HG02870 (cell line): ENCODE measurements around the gene SACS.

Experiments used
- ATAC-seq: cut with Tn5 transposase; IDR thresholded peaks from one replicate; pipeline ENCODE4 v1.9.1; 2021; ENCODE audit warnings: mild to moderate bottlenecking, moderate library complexity; ENCODE audit not compliant: unreplicated experiment

SACS gene

GRCh38 chr13:23433171-23434153 lies at the start of gene SACS:
Gene SACS (minus strand): TSS chr13:23433702. CDS start chr13:23411239, 22,463 bp downstream.
- ATAC-seq: no peak

- no peak for ATAC-seq
These were observed 46.8 kb upstream of the SACS start for GRCh38 chr13:23480324-23480723.

- ATAC-seq: no peak
These were observed 43.6 kb upstream of the SACS start for GRCh38 chr13:23477101-23477500.

GRCh38 chr13:23473221-23473620 lies 39.7 kb upstream of the SACS start:
- ATAC-seq: no peak

- no peak for ATAC-seq
These were observed 38.7 kb upstream of the SACS start for GRCh38 chr13:23472189-23472588.

- no peak for ATAC-seq
These were observed 37.5 kb upstream of the SACS start for GRCh38 chr13:23470790-23471614.

- peak; percentile 55 for ATAC-seq
These were observed 36.5 kb upstream of the SACS start for GRCh38 chr13:23469951-23470421.

GRCh38 chr13:23468811-23469210 lies 35.3 kb upstream of the SACS start:
- ATAC-seq: no peak

- ATAC-seq: no peak
These were observed 34.4 kb upstream of the SACS start for GRCh38 chr13:23467932-23468278.

GRCh38 chr13:23467048-23467931 lies 33.8 kb upstream of the SACS start:
- no peak for ATAC-seq

- ATAC-seq: peak; percentile 73
These were observed 32.9 kb upstream of the SACS start for GRCh38 chr13:23466144-23467002.

- ATAC-seq: no peak
These were observed 30.2 kb upstream of the SACS start for GRCh38 chr13:23463661-23464060.

GRCh38 chr13:23462815-23463559 lies 29.5 kb upstream of the SACS start:
- no peak for ATAC-seq

GRCh38 chr13:23461544-23461943 lies 28.0 kb upstream of the SACS start:
- ATAC-seq: no peak

- ATAC-seq: no peak
These were observed 27.4 kb upstream of the SACS start for GRCh38 chr13:23460921-23461320.

GRCh38 chr13:23460309-23460708 lies 26.8 kb upstream of the SACS start:
- ATAC-seq: peak; percentile 84

GRCh38 chr13:23458989-23459388 lies 25.5 kb upstream of the SACS start:
- no peak for ATAC-seq

- no peak for ATAC-seq
These were observed 23.1 kb upstream of the SACS start for GRCh38 chr13:23456437-23457210.
